Bronchial epithelial cell (primary cell): ENCODE results near the gene UBXN10. TPM values are rescaled to one million over a fixed set of nuclear protein-coding genes. Genes with fewer than 3 reads are reported as not detected.

Experiments
- DNase-seq: peaks from one replicate; pipeline ENCODE4 v3.0.0-alpha.2; 2010; ENCODE audit warnings: low read depth
- FAIRE-seq: peaks from 2 replicates; lab custom pipeline; 2011; peaks lifted over from hg19 to GRCh38; lab: Jason Lieb, UNC
- H3K27me3 ChIP-seq: 2 replicates; pipeline ENCODE4 v1.5.1; 2011; ENCODE audit warnings: low read length; ENCODE audit not compliant: control insufficient read depth, insufficient read depth
- H3K36me3 ChIP-seq: 2 replicates; pipeline ENCODE4 v1.5.1; 2011; ENCODE audit warnings: low read length; ENCODE audit not compliant: control insufficient read depth, insufficient read depth
- H3K4me3 ChIP-seq: 2 replicates; pipeline ENCODE4 v1.5.1; 2011; ENCODE audit warnings: mild to moderate bottlenecking, low read depth, low read length, control low read depth
- CTCF ChIP-seq: IDR thresholded peaks from 2 replicates; pipeline ENCODE4 v1.5.1; 2011; ENCODE audit warnings: mild to moderate bottlenecking, moderate library complexity, low read length, control low read depth, inconsistent platforms; ENCODE audit not compliant: insufficient read depth, severe bottlenecking
- total RNA-seq: library from RNA; depleted of rRNA; stranded (reverse); fragments of >200 nt; gene quantifications from 2 replicates; pipeline ENCODE4 v1.2.1, GENCODE V29; 2014

The UBXN10 gene
- total RNA-seq, 1 donor from 2014 or later, result under 0.01 TPM

- TF ChIP-seq CTCF, result no peak
- no peak for DNase-seq
- peak; percentile 43 for FAIRE-seq
- no peaks in the 10 kb centered on the region for H3K27me3 ChIP-seq
- no peaks in the 10 kb centered on the region for H3K36me3 ChIP-seq
- H3K4me3 ChIP-seq, result no peak overlapping the region
Measured at GRCh38 chr1:20183035-20183434, 2.9 kb upstream of the UBXN10 start.

DNA sequence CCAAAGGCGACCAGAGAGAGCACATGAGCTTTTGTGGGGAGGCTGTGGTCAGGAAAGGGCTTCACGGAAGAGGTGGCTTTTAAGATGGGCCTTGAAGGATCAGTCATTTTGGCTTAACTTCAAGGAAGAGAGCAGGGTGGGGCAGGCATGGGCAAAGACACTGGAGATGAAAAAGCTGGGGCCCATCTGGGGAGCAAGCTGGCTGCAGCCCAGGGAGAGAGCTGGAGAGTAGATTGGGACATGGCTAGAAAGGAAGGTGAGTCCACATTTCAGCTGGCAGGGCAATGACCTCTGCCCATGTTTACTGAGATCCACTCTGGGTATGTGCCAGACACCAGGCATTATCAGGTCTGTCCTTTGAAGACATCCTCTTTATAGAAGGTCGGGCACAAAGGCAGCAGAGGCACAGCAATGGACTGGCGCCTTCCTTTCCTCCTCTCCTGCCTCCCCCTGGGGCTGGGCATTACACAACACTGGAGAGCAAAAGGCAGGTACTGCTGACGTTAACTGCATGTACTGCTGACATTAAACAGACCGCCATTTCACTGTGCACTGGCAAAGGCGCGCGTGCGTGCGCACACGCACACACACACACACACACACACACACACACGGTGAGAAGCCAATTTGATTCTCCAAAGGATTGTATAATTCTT lies 2.2 kb upstream of the UBXN10 start:
- no peak for FAIRE-seq
- DNase-seq, result no peak
- no peak for TF ChIP-seq CTCF
- H3K36me3 ChIP-seq, result no peaks in the 10 kb centered on the region
- H3K4me3 ChIP-seq, result no peak overlapping the region
- no peaks in the 10 kb centered on the region for H3K27me3 ChIP-seq

- FAIRE-seq (no peak), DNase-seq (no peak)
- Histone ChIP-seq H3K27me3 (no peaks in the 10 kb centered on the region), H3K4me3 (no peak overlapping the region), H3K36me3 (no peaks in the 10 kb centered on the region)
- no peak for TF ChIP-seq CTCF
Measured at GRCh38 chr1:20184481-20184900, 1.4 kb upstream of the UBXN10 start.

- no peak for TF ChIP-seq CTCF
- no peaks in the 10 kb centered on the region for H3K36me3 ChIP-seq
- H3K4me3 ChIP-seq, result no peak overlapping the region
- no peak for DNase-seq
- no peaks in the 10 kb centered on the region for H3K27me3 ChIP-seq
- no peak for FAIRE-seq
Measured at GRCh38 chr1:20184997-20185833, 681 bp upstream of the UBXN10 start.

GRCh38 chr1:20187103-20187812 lies 1.4 kb downstream of the UBXN10 start:
- Histone ChIP-seq H3K36me3 (no peaks in the 10 kb centered on the region), H3K27me3 (no peaks in the 10 kb centered on the region), H3K4me3 (no peak overlapping the region)
- peak; percentile 10 for TF ChIP-seq CTCF
- FAIRE-seq (no peak), DNase-seq (no peak)
